NCI-H524 treated with DMSO at 0.1 percent for 48 hours (cell line): ENCODE measurements around the gene NUPR1.
"Not testable (repeated sequence)": the region's sequence is repeated elsewhere in the genome, so short reads cannot be mapped to it uniquely, and the experiment has no call there.

ENCODE experiments used
- DNase-seq: peaks from one replicate; lab custom pipeline; 2025; lab: John Stamatoyannopoulos, UW

NUPR1 gene

GRCh38 chr16:28554634-28555423, 16.1 kb upstream of the NUPR1 start:
- no peak for DNase-seq

- DNase-seq: peak; percentile 73
These were observed 15.2 kb upstream of the NUPR1 start, which contains the start of gene SGF29 for GRCh38 chr16:28553776-28554633. TSS of gene SGF29 (plus strand) at chr16:28553920. CDS start at chr16:28581070, 27,150 bp downstream.

- DNase-seq: no peak
These were observed 10.6 kb upstream of the NUPR1 start for GRCh38 chr16:28549301-28549899.

GRCh38 chr16:28548306-28548802, 9.6 kb upstream of the NUPR1 start:
- DNase-seq: no peak

- DNase-seq: no peak
These were observed 7.9 kb upstream of the NUPR1 start for GRCh38 chr16:28546626-28547025.

- DNase-seq: not testable (repeated sequence)
These were observed 7.2 kb upstream of the NUPR1 start for GRCh38 chr16:28545964-28546363.

- DNase-seq: no peak
These were observed 6.2 kb upstream of the NUPR1 start for GRCh38 chr16:28544998-28545397.

GRCh38 chr16:28543072-28543471, 4.3 kb upstream of the NUPR1 start:
- DNase-seq: no peak

- no peak for DNase-seq
These were observed 3.9 kb upstream of the NUPR1 start for GRCh38 chr16:28542646-28543045.

- no peak for DNase-seq
These were observed 1.6 kb upstream of the NUPR1 start for GRCh38 chr16:28540346-28540745.

GRCh38 chr16:28537964-28538732, 626 bp downstream of the NUPR1 start:
- no peak for DNase-seq

GRCh38 chr16:28537076-28537475, 1.7 kb downstream of the NUPR1 start:
- DNase-seq: no peak

- DNase-seq: no peak
These were observed 4.0 kb downstream of the NUPR1 start for GRCh38 chr16:28534542-28535373.

GRCh38 chr16:28532940-28533647, 5.7 kb downstream of the NUPR1 start:
- no peak for DNase-seq

GRCh38 chr16:28531777-28532744, 6.7 kb downstream of the NUPR1 start:
- no peak for DNase-seq

GRCh38 chr16:28529124-28529523, 9.7 kb downstream of the NUPR1 start:
- no peak for DNase-seq

GRCh38 chr16:28528463-28528867, 10.3 kb downstream of the NUPR1 start:
- DNase-seq: no peak

GRCh38 chr16:28527985-28528384, 10.8 kb downstream of the NUPR1 start:
- no peak for DNase-seq
